T-helper 22 cell (primary cell): ENCODE measurements around the gene MPPED2.

Experiments
- DNase-seq: peaks from one replicate; pipeline ENCODE4 v3.0.0-alpha.2; 2020; ENCODE audit warnings: low read depth

MPPED2 gene

GRCh38 chr11:30527566-30527965 lies 58.6 kb downstream of the MPPED2 start:
- DNase-seq: no peak

GRCh38 chr11:30526558-30526957 lies 59.6 kb downstream of the MPPED2 start:
- no peak for DNase-seq

- DNase-seq: no peak
Measured at GRCh38 chr11:30522536-30523243, 63.5 kb downstream of the MPPED2 start.

GRCh38 chr11:30521297-30522071 lies 64.7 kb downstream of the MPPED2 start:
- DNase-seq: no peak

GRCh38 chr11:30513087-30513486 lies 73.1 kb downstream of the MPPED2 start:
- DNase-seq: no peak

- no peak for DNase-seq
Measured at GRCh38 chr11:30511408-30511807, 74.7 kb downstream of the MPPED2 start.

- DNase-seq: no peak
Measured at GRCh38 chr11:30510750-30511149, 75.4 kb downstream of the MPPED2 start.

- no peak for DNase-seq
Measured at GRCh38 chr11:30509364-30509763, 76.8 kb downstream of the MPPED2 start.

GRCh38 chr11:30508594-30508993 lies 77.6 kb downstream of the MPPED2 start:
- no peak for DNase-seq

- no peak for DNase-seq
Measured at GRCh38 chr11:30505603-30506002, 80.5 kb downstream of the MPPED2 start.

- no peak for DNase-seq
Measured at GRCh38 chr11:30504468-30504867, 81.7 kb downstream of the MPPED2 start.

- DNase-seq: no peak
Measured at GRCh38 chr11:30503156-30503555, 83.0 kb downstream of the MPPED2 start.

- DNase-seq: no peak
Measured at GRCh38 chr11:30502305-30502704, 83.8 kb downstream of the MPPED2 start.

GRCh38 chr11:30501744-30502143 lies 84.4 kb downstream of the MPPED2 start:
- no peak for DNase-seq

- no peak for DNase-seq
Measured at GRCh38 chr11:30499940-30500339, 86.2 kb downstream of the MPPED2 start.

- no peak for DNase-seq
Measured at GRCh38 chr11:30497600-30497999, 88.6 kb downstream of the MPPED2 start.

- DNase-seq: no peak
Measured at GRCh38 chr11:30496935-30497334, 89.2 kb downstream of the MPPED2 start.

GRCh38 chr11:30495437-30495836 lies 90.7 kb downstream of the MPPED2 start:
- no peak for DNase-seq

- no peak for DNase-seq
Measured at GRCh38 chr11:30489511-30489910, 96.6 kb downstream of the MPPED2 start.

- DNase-seq: no peak
Measured at GRCh38 chr11:30489076-30489475, 97.1 kb downstream of the MPPED2 start.

- DNase-seq: no peak
Measured at GRCh38 chr11:30488304-30488998, 97.7 kb downstream of the MPPED2 start.

GRCh38 chr11:30487200-30487898 lies 98.8 kb downstream of the MPPED2 start:
- DNase-seq: no peak
